ENCODE results near the gene HADHB. TPM values are rescaled to one million over a fixed set of nuclear protein-coding genes. Genes with fewer than 3 reads are reported as not detected.
A peak's percentile ranks its signal among the peaks of the same experiment; 100 is the strongest.
"Not testable (repeated sequence)": the region's sequence is repeated elsewhere in the genome, so short reads cannot be mapped to it uniquely, and the experiment has no call there.

Gene HADHB
- total and polyA plus RNA-seq, 7 donors, result 447 to 1,153 (median 616) TPM

DNA sequence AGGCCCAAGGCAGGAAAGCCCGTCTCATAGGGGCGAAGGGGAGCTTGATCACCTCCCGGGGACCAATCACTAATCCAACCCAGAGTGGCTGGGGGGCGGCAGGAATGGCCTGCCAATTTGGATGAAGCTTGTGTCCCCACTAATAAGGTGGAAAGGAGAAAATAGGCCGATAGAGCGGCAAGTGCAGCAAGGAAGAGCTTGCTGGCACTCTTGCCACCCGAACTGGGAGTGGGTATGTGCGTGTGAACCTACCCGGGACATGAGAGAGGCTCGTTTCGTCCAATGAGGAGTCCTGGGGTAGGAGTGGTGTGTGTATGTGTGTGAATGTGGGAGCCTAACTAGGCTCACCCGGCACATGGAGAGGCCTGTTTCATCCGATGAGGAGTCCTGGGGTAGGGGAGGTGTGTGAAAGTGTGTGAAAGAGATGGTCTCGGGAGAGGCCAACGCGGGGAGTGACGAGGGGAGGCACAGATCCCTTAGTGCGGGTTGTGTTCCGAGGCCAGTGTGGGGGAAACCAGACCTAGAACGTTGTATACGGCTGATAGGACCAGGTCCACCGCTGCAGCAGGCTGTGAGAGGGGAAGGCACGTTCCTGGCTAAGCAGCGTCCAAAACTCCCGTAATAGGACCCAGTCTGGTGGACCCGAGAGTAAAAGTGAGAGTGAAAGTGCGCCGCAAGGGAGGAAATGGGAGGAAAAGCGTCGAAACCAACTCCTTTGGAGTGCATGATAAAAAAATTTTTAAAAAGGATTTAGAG is 54.1 kb downstream of the HADHB start:
- intact Hi-C loops (cut with DNase I), result no loop called here
- ATAC-seq (peak; percentile 61 to 65 (median 62)), DNase-seq (peak; percentile 37 to 67)
- H3K27ac ChIP-seq, result peak overlapping the region; percentile 18
- TF ChIP-seq, protein P1, sequence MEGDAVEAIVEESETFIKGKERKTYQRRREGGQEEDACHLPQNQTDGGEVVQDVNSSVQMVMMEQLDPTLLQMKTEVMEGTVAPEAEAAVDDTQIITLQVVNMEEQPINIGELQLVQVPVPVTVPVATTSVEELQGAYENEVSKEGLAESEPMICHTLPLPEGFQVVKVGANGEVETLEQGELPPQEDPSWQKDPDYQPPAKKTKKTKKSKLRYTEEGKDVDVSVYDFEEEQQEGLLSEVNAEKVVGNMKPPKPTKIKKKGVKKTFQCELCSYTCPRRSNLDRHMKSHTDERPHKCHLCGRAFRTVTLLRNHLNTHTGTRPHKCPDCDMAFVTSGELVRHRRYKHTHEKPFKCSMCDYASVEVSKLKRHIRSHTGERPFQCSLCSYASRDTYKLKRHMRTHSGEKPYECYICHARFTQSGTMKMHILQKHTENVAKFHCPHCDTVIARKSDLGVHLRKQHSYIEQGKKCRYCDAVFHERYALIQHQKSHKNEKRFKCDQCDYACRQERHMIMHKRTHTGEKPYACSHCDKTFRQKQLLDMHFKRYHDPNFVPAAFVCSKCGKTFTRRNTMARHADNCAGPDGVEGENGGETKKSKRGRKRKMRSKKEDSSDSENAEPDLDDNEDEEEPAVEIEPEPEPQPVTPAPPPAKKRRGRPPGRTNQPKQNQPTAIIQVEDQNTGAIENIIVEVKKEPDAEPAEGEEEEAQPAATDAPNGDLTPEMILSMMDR (IDR thresholded peaks at IDR 0.05), result no peak
- WGBS, 3 donors, result 5 to 8% (median 5%) methylated on average over 30 of the region's 30 CpGs
- H3K27me3 ChIP-seq (ENCODE audit: insufficient read depth in 3 of 3, low read length in 2 of 3), result no peaks in the 10 kb centered on the region
- no peaks in the 10 kb centered on the region for H3K9me3 ChIP-seq
- H3K36me3 ChIP-seq (ENCODE audit: insufficient read depth in 1 of 2, low read depth in 1 of 2), result no peaks in the 10 kb centered on the region
- H3K4me3 ChIP-seq, result peak overlapping the region; percentile 75
- H3K4me1 ChIP-seq, result peaks cover 4% of the 10 kb centered on the region

DNA sequence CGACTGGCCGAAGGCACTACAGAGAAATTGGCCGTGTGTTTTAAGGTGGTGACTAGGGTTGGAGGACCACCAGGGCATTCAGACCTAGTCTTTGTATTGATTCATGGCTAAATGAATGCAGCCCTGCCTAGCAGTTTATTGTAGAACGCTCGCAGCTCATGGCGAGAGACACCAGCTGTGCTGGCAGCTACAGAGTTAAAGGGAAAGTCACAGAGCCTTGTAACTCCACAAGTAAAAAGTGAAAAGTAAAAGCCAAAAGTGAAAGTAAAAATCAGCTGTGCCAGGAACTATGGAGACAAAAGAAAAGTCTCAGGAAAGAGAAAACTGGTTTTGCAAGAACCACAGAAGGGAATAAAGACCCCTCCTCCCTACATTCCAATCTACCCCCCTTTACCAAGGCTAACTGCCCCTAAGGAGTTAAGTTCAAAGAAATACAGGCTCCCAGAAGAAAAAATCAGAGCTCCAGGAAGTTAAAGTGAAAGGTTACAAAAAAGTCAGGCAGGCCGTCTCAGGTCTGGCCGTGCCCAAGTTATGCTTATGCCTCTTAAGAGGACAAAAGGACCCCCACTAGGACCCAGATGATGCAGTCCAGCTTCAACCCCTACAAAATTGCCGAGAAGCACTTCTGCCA is 54.8 kb downstream of the HADHB start:
- intact Hi-C loops (cut with DNase I), result no loop called here
- Histone ChIP-seq H3K27me3 (ENCODE audit: insufficient read depth in 3 of 3, low read length in 2 of 3) (no peaks in the 10 kb centered on the region), H3K9me3 (no peaks in the 10 kb centered on the region), H3K36me3 (ENCODE audit: insufficient read depth in 1 of 2, low read depth in 1 of 2) (no peaks in the 10 kb centered on the region), H3K27ac (peak overlapping the region; percentile 18), H3K4me1 (peaks cover 4% of the 10 kb centered on the region), H3K4me3 (peak overlapping the region; percentile 75)
- WGBS, 3 donors, result 11 to 15% (median 12%) methylated on average over 9 of the region's 9 CpGs
- ATAC-seq (peak in 2 of 4 donors; percentile 17 to 33), DNase-seq (no peak)
- TF ChIP-seq, protein P1 (IDR thresholded peaks at IDR 0.05), result no peak

DNA sequence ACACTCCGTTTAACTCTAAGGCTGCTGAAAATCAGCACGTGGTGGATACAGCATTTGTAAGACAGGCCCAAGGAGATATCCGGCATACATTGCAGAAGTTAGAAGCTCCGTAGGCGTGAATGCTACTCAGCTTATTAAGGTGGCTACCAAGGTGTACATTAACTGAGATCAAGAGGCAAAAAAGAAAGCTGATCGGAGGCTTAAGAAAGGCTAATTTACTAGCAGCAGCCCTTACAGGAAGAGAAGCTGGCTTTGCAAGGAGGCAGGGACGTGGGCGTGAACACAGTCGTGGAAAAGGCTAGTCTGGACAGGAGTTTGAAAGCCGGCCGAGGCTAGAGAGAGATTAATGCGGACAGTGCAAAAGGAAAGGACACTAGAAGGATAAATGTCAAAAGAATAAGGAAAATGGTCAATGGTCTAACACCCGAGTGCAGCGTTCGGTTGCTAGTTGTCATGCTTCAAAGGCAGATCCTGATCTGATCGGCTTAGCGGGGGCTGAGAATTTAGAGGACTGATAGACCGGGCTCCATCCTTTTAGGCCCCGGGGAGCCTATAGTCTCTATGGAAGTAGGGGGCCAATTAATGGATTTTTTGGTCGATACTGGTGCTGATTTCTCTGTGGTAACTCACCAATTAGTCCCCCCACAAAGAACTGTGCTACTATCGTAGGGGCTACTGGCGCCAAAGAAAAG is 55.6 kb downstream of the HADHB start:
- ATAC-seq, result no peak
- Histone ChIP-seq H3K9me3 (no peaks in the 10 kb centered on the region), H3K4me1 (peaks cover 4% of the 10 kb centered on the region), H3K27me3 (ENCODE audit: insufficient read depth in 3 of 3, low read length in 2 of 3) (no peaks in the 10 kb centered on the region), H3K4me3 (peak overlapping the region; percentile 75), H3K27ac (peak overlapping the region; percentile 18), H3K36me3 (ENCODE audit: insufficient read depth in 1 of 2, low read depth in 1 of 2) (no peaks in the 10 kb centered on the region)
- WGBS, 3 donors, result 57 to 59% (median 57%) methylated on average over 22 of the region's 22 CpGs
- intact Hi-C loops (cut with DNase I), result no loop called here
- DNase-seq, result no peak
- TF ChIP-seq, protein P1 (IDR thresholded peaks at IDR 0.05), result no peak

DNA sequence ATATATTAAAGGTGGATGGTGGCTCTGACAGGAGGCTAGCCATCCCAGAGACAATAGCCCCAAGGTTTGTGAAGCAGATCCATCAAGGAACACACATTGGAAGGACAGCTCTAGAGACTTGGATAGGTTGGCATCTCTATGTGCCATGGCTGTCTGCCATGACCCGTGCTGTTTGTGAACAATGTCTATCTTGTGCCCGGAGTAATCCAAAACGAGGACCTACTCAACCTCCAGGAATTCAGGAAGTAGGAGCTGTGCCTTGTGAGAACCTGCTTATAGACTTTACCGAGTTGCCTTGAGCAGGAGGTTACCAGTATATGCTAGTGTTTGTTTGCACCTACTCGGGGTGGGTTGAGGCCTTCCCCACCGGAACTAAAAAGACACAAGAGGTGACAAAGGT is 58.1 kb downstream of the HADHB start:
- intact Hi-C loops (cut with DNase I), result no loop called here
- ATAC-seq (peak; percentile 72 to 82 (median 80)), DNase-seq (peak; percentile 35 to 77)
- Histone ChIP-seq H3K4me1 (peaks cover 4% of the 10 kb centered on the region), H3K9me3 (no peaks in the 10 kb centered on the region), H3K27ac (no peak overlapping the region), H3K36me3 (ENCODE audit: insufficient read depth in 1 of 2, low read depth in 1 of 2) (no peaks in the 10 kb centered on the region), H3K27me3 (ENCODE audit: insufficient read depth in 3 of 3, low read length in 2 of 3) (no peaks in the 10 kb centered on the region), H3K4me3 (no peak overlapping the region)
- WGBS, 3 donors, result 51 to 58% (median 53%) methylated on average over 6 of the region's 6 CpGs
- TF ChIP-seq, protein P1 (IDR thresholded peaks at IDR 0.05), result no peak

DNA sequence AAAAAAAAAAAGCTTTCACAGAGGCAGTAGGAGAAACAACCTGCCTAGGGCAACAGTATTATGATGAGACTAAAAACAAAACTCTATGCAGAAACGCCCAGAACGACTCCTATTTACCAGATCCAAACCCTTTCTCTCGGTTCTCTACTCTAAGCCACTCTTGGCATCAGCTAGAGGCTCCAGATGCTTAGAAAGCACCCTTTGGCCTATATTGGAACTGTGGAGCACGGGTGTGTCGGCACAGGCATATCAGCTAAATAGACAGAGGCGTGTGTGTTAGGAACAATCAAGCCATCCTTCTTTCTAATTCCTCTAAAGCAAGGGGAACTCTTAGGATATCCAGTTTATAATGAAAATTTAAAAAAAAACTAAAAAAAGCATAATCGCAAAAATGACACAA is 60.4 kb downstream of the HADHB start:
- intact Hi-C loops (cut with DNase I); H3K4me1 ChIP-seq; H3K9me3 ChIP-seq; H3K27ac ChIP-seq; H3K36me3 ChIP-seq (ENCODE audit: insufficient read depth in 1 of 2, low read depth in 1 of 2); H3K27me3 ChIP-seq (ENCODE audit: insufficient read depth in 3 of 3, low read length in 2 of 3); ATAC-seq; H3K4me3 ChIP-seq; DNase-seq: not testable (repeated sequence)
- 48 to 63% (median 60%) methylated on average over 7 of the region's 7 CpGs for WGBS, 3 donors

Data from psoas muscle (tissue), 8 donors.